ENCODE data around the gene GDF11.

The GDF11 gene

DNA sequence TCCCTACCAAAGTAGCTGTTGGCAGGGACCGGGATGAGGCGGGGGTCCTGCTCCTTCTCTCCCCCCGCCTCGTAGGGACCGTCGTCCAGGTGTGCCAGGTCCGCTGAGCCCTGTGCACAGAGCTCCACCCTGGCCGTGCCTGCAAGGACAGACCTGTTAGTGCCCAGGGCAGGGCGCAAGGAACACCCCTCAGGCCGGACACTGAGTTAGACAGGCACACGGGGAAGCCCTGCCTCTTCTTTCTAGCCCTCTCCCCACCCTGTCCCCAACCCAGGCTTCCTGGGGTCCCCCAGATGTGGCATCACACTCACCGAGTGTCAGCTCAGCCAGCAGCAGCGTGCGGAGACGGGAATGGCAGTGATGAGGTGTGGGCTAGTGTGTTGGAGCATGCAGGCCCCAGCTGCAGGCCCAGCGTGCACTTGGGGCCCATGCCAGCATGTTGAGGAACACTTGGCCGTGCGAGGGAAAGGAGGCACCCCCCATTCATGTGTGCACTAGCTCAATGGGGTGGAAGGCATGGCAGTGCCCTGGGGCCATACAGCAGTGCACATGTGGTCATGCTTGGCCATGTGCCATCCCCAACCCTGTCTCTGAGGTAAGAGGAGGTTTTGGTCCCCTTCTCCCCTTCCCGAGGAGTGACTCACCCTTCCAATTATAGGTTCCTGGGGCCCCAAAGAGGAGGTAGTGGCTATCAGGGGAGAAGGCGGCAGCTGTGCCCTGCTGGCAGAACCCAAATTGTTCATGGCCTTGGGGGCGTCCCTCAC, 42.5 kb upstream of the GDF11 start (continued):
- TF ChIP-seq ZNF324 (tag by site-specific recombination; IDR thresholded peaks at IDR 0.05): peak; percentile 68
- no peak; the same call in 1 of the 2 replicates for TF ChIP-seq ZNF266 (tag by site-specific recombination; IDR thresholded peaks at IDR 0.05; ENCODE audit: low read depth)
- TF ChIP-seq SCRT1 (tag by site-specific recombination; IDR thresholded peaks at IDR 0.05; ENCODE audit: borderline replicate concordance): no peak
- TF ChIP-seq, protein P1, sequence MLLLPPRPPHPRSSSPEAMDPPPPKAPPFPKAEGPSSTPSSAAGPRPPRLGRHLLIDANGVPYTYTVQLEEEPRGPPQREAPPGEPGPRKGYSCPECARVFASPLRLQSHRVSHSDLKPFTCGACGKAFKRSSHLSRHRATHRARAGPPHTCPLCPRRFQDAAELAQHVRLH (tag by site-specific recombination; IDR thresholded peaks at IDR 0.05): no peak
- TF ChIP-seq ZXDB (tag by site-specific recombination; IDR thresholded peaks at IDR 0.05): no peak
- no peak for TF ChIP-seq GLIS1 (tag by site-specific recombination; IDR thresholded peaks at IDR 0.05)
- TF ChIP-seq ZSCAN16 (tag by site-specific recombination; IDR thresholded peaks at IDR 0.05): no peak
- TF ChIP-seq ZNF747 (tag by site-specific recombination; IDR thresholded peaks at IDR 0.05): no peak
- TF ChIP-seq, protein P2, sequence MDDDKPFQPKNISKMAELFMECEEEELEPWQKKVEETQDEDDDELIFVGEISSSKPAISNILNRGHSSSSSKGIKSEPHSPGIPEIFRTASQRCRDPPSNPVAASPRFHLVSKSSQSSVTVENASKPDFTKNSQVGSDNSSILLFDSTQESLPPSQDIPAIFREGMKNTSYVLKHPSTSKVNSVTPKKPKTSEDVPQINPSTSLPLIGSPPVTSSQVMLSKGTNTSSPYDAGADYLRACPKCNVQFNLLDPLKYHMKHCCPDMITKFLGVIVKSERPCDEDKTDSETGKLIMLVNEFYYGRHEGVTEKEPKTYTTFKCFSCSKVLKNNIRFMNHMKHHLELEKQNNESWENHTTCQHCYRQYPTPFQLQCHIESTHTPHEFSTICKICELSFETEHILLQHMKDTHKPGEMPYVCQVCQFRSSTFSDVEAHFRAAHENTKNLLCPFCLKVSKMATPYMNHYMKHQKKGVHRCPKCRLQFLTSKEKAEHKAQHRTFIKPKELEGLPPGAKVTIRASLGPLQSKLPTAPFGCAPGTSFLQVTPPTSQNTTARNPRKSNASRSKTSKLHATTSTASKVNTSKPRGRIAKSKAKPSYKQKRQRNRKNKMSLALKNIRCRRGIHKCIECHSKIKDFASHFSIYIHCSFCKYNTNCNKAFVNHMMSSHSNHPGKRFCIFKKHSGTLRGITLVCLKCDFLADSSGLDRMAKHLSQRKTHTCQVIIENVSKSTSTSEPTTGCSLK (tag by site-specific recombination; IDR thresholded peaks at IDR 0.05): no peak
- TF ChIP-seq, protein P3, sequence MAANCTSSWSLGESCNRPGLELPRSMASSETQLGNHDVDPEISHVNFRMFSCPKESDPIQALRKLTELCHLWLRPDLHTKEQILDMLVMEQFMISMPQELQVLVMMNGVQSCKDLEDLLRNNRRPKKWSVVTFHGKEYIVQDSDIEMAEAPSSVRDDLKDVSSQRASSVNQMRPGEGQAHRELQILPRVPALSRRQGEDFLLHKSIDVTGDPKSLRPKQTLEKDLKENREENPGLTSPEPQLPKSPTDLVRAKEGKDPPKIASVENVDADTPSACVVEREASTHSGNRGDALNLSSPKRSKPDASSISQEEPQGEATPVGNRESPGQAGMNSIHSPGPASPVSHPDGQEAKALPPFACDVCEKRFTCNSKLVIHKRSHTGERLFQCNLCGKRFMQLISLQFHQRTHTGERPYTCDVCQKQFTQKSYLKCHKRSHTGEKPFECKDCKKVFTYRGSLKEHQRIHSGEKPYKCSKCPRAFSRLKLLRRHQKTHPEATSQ (tag by site-specific recombination; IDR thresholded peaks at IDR 0.05): no peak
- no peak for TF ChIP-seq ZSCAN30 (tag by site-specific recombination; IDR thresholded peaks at IDR 0.05)
- TF ChIP-seq ZNF311 (tag by site-specific recombination; IDR thresholded peaks at IDR 0.05; ENCODE audit: borderline replicate concordance): no peak
- no peak for TF ChIP-seq ZNF677 (tag by site-specific recombination; IDR thresholded peaks at IDR 0.05)
- TF ChIP-seq, protein P4, sequence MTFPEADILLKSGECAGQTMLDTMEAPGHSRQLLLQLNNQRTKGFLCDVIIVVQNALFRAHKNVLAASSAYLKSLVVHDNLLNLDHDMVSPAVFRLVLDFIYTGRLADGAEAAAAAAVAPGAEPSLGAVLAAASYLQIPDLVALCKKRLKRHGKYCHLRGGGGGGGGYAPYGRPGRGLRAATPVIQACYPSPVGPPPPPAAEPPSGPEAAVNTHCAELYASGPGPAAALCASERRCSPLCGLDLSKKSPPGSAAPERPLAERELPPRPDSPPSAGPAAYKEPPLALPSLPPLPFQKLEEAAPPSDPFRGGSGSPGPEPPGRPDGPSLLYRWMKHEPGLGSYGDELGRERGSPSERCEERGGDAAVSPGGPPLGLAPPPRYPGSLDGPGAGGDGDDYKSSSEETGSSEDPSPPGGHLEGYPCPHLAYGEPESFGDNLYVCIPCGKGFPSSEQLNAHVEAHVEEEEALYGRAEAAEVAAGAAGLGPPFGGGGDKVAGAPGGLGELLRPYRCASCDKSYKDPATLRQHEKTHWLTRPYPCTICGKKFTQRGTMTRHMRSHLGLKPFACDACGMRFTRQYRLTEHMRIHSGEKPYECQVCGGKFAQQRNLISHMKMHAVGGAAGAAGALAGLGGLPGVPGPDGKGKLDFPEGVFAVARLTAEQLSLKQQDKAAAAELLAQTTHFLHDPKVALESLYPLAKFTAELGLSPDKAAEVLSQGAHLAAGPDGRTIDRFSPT (tag by site-specific recombination; IDR thresholded peaks at IDR 0.05): peak; percentile 35; the same call in 1 of the 2 replicates
- no peak for TF ChIP-seq SP3 (tag by site-specific recombination; IDR thresholded peaks at IDR 0.05)
- no peak for TF ChIP-seq ZNF416 (tag by site-specific recombination; IDR thresholded peaks at IDR 0.05)
- TF ChIP-seq ZBTB48 (tag by site-specific recombination; IDR thresholded peaks at IDR 0.05): peak; percentile 52
- TF ChIP-seq, protein P5, sequence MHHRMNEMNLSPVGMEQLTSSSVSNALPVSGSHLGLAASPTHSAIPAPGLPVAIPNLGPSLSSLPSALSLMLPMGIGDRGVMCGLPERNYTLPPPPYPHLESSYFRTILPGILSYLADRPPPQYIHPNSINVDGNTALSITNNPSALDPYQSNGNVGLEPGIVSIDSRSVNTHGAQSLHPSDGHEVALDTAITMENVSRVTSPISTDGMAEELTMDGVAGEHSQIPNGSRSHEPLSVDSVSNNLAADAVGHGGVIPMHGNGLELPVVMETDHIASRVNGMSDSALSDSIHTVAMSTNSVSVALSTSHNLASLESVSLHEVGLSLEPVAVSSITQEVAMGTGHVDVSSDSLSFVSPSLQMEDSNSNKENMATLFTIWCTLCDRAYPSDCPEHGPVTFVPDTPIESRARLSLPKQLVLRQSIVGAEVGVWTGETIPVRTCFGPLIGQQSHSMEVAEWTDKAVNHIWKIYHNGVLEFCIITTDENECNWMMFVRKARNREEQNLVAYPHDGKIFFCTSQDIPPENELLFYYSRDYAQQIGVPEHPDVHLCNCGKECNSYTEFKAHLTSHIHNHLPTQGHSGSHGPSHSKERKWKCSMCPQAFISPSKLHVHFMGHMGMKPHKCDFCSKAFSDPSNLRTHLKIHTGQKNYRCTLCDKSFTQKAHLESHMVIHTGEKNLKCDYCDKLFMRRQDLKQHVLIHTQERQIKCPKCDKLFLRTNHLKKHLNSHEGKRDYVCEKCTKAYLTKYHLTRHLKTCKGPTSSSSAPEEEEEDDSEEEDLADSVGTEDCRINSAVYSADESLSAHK (tag by site-specific recombination; IDR thresholded peaks at IDR 0.05): no peak
- TF ChIP-seq, protein P6, sequence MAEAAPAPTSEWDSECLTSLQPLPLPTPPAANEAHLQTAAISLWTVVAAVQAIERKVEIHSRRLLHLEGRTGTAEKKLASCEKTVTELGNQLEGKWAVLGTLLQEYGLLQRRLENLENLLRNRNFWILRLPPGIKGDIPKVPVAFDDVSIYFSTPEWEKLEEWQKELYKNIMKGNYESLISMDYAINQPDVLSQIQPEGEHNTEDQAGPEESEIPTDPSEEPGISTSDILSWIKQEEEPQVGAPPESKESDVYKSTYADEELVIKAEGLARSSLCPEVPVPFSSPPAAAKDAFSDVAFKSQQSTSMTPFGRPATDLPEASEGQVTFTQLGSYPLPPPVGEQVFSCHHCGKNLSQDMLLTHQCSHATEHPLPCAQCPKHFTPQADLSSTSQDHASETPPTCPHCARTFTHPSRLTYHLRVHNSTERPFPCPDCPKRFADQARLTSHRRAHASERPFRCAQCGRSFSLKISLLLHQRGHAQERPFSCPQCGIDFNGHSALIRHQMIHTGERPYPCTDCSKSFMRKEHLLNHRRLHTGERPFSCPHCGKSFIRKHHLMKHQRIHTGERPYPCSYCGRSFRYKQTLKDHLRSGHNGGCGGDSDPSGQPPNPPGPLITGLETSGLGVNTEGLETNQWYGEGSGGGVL (tag by site-specific recombination; IDR thresholded peaks at IDR 0.05): peak; percentile 95
- TF ChIP-seq ZNF155 (tag by site-specific recombination; IDR thresholded peaks at IDR 0.05): no peak
- TF ChIP-seq ZNF114 (tag by site-specific recombination; IDR thresholded peaks at IDR 0.05): no peak
- TF ChIP-seq ZNF777 (tag by site-specific recombination; IDR thresholded peaks at IDR 0.05; ENCODE audit: borderline replicate concordance): no peak
- TF ChIP-seq ZNF274 (IDR thresholded peaks at IDR 0.05; ENCODE audit: low read length): no peak
- TF ChIP-seq ZNF274 (tag by site-specific recombination; IDR thresholded peaks at IDR 0.05; ENCODE audit: borderline replicate concordance): no peak
- TF ChIP-seq ZNF19 (tag by site-specific recombination; IDR thresholded peaks at IDR 0.05; ENCODE audit: low read depth): no peak
- TF ChIP-seq ZBTB8A (tag by site-specific recombination; IDR thresholded peaks at IDR 0.05): 0 out of 2 replicates have a peak, but pooled peaks have one; percentile 25
- TF ChIP-seq, protein P7, sequence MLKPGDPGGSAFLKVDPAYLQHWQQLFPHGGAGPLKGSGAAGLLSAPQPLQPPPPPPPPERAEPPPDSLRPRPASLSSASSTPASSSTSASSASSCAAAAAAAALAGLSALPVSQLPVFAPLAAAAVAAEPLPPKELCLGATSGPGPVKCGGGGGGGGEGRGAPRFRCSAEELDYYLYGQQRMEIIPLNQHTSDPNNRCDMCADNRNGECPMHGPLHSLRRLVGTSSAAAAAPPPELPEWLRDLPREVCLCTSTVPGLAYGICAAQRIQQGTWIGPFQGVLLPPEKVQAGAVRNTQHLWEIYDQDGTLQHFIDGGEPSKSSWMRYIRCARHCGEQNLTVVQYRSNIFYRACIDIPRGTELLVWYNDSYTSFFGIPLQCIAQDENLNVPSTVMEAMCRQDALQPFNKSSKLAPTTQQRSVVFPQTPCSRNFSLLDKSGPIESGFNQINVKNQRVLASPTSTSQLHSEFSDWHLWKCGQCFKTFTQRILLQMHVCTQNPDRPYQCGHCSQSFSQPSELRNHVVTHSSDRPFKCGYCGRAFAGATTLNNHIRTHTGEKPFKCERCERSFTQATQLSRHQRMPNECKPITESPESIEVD (tag by site-specific recombination; IDR thresholded peaks at IDR 0.05): no peak
- TF ChIP-seq ZNF544 (tag by site-specific recombination; IDR thresholded peaks at IDR 0.05): no peak
